Left ventricle myocardium inferior (tissue), 1 donor: Measurements from ENCODE around the gene YIF1A. TPM values are rescaled to one million over a fixed set of nuclear protein-coding genes. Genes with fewer than 3 reads are reported as not detected.

Experiments used
- DNase-seq: peaks from one replicate; pipeline ENCODE4 v3.0.0-alpha.2; 2020
- H3K27ac ChIP-seq: fragments of 200-600 bp; replicated peaks from 2 replicates; pipeline ENCODE4 v1.8.0; 2021
- H3K27me3 ChIP-seq: fragments of 200-600 bp; 2 replicates; pipeline ENCODE4 v1.8.0; 2021; ENCODE audit warnings: low read depth
- H3K36me3 ChIP-seq: fragments of 200-600 bp; 2 replicates; pipeline ENCODE4 v1.8.0; 2021
- H3K4me1 ChIP-seq: fragments of 200-600 bp; 2 replicates; pipeline ENCODE4 v1.8.0; 2021
- H3K4me3 ChIP-seq: fragments of 200-600 bp; 2 replicates; pipeline ENCODE4 v1.8.0; 2021; ENCODE audit warnings: mild to moderate bottlenecking, moderate library complexity
- H3K9me3 ChIP-seq: fragments of 200-600 bp; replicated peaks from 2 replicates; pipeline ENCODE4 v1.8.0; 2021
- CTCF ChIP-seq: fragments of 200-600 bp; IDR thresholded peaks from 2 replicates; pipeline ENCODE4 v1.8.0; 2021; ENCODE audit warnings: antibody characterized with exemption, mild to moderate bottlenecking, borderline replicate concordance
- intact Hi-C: fragments of 100-400 bp; cut with micrococcal nuclease; formaldehyde crosslinking; loops from one replicate; pipeline ENCODE4 v1.11.0; 2022
- total RNA-seq: library from RNA; stranded (reverse); fragmentation: NEBNext Ultra II Directional; extraction: Animal tissue kit (Norgen Biotek cat#: 25700); gene quantifications from one replicate; pipeline ENCODE4 v1.2.1, GENCODE V29; 2021
- donor health status: DM: no; HTN: yes; CAD: no; lungs with severe emphysema.

Gene YIF1A
- total RNA-seq, 1 donor from 2014 or later: 45.6 TPM

GRCh38 chr11:66282468-66283455 is 6.2 kb downstream of the YIF1A start:
- H3K4me3 ChIP-seq: no peak overlapping the region
- intact Hi-C loops: no loop called here
- H3K9me3 ChIP-seq: no peaks in the 10 kb centered on the region
- TF ChIP-seq CTCF: peak; percentile 97
- peaks cover 41% of the 10 kb centered on the region for H3K4me1 ChIP-seq
- peaks cover 11% of the 10 kb centered on the region for H3K27me3 ChIP-seq
- peak; percentile 97 for DNase-seq
- H3K27ac ChIP-seq: no peak overlapping the region
- H3K36me3 ChIP-seq: peaks cover 4% of the 10 kb centered on the region

GRCh38 chr11:66281776-66282467 is 7.0 kb downstream of the YIF1A start:
- H3K9me3 ChIP-seq: no peaks in the 10 kb centered on the region
- no peak overlapping the region for H3K4me3 ChIP-seq
- peaks cover 11% of the 10 kb centered on the region for H3K27me3 ChIP-seq
- peaks cover 40% of the 10 kb centered on the region for H3K4me1 ChIP-seq
- TF ChIP-seq CTCF: no peak
- H3K36me3 ChIP-seq: peaks cover 4% of the 10 kb centered on the region
- no peak for DNase-seq
- intact Hi-C loops: no loop called here
- H3K27ac ChIP-seq: no peak overlapping the region

- H3K9me3 ChIP-seq: no peaks in the 10 kb centered on the region
- TF ChIP-seq CTCF: no peak
- peaks cover 35% of the 10 kb centered on the region for H3K4me1 ChIP-seq
- no peak for DNase-seq
- H3K27ac ChIP-seq: no peak overlapping the region
- peaks cover 11% of the 10 kb centered on the region for H3K27me3 ChIP-seq
- intact Hi-C loops: no loop called here
- peaks cover 9% of the 10 kb centered on the region for H3K36me3 ChIP-seq
- H3K4me3 ChIP-seq: no peak overlapping the region
Measured at GRCh38 chr11:66281001-66281400, 7.9 kb downstream of the YIF1A start.

GRCh38 chr11:66280428-66280827 is 8.5 kb downstream of the YIF1A start:
- no peak overlapping the region for H3K4me3 ChIP-seq
- no peak for TF ChIP-seq CTCF
- H3K9me3 ChIP-seq: no peaks in the 10 kb centered on the region
- intact Hi-C loops: no loop called here
- peaks cover 15% of the 10 kb centered on the region for H3K36me3 ChIP-seq
- H3K27ac ChIP-seq: no peak overlapping the region
- H3K27me3 ChIP-seq: peaks cover 11% of the 10 kb centered on the region
- DNase-seq: no peak
- peaks cover 29% of the 10 kb centered on the region for H3K4me1 ChIP-seq

- no peak overlapping the region for H3K4me3 ChIP-seq
- no peak for DNase-seq
- intact Hi-C loops: no loop called here
- H3K9me3 ChIP-seq: no peaks in the 10 kb centered on the region
- H3K4me1 ChIP-seq: peaks cover 25% of the 10 kb centered on the region
- no peak for TF ChIP-seq CTCF
- peaks cover 11% of the 10 kb centered on the region for H3K27me3 ChIP-seq
- H3K27ac ChIP-seq: no peak overlapping the region
- H3K36me3 ChIP-seq: peaks cover 25% of the 10 kb centered on the region
Measured at GRCh38 chr11:66279092-66279734, 9.7 kb downstream of the YIF1A start.
